H1 (cell line): ENCODE data around the gene ACAA1. TPM values are rescaled to one million over a fixed set of nuclear protein-coding genes. Genes with fewer than 3 reads are reported as not detected.

Source experiments
- ASH2L ChIP-seq: fragments of 200-600, 300-600 bp; sonication (generic); IDR thresholded peaks from one replicate; pipeline ENCODE4 v1.7.1; 2017; ENCODE audit warnings: low read length
- CHD7 ChIP-seq: fragments of 300-600 bp; sonication (generic); IDR thresholded peaks from 2 replicates; pipeline ENCODE4 v1.7.1; 2012; ENCODE audit warnings: low read length, moderate library complexity, mild to moderate bottlenecking, inconsistent platforms; ENCODE audit not compliant: insufficient replicate concordance
- E2F6 ChIP-seq: IDR thresholded peaks from 2 replicates; pipeline ENCODE4 v1.6.1; 2012; ENCODE audit warnings: inconsistent platforms
- HDAC6 ChIP-seq: IDR thresholded peaks from one replicate; pipeline ENCODE4 v1.7.1; 2012; ENCODE audit warnings: low read depth, mild to moderate bottlenecking, inconsistent platforms, low read length, moderate library complexity
- POU5F1 ChIP-seq: IDR thresholded peaks from 2 replicates; pipeline ENCODE4 v1.6.1; 2011; ENCODE audit warnings: low read depth, mild to moderate bottlenecking, low read length, moderate library complexity
- RBBP5 ChIP-seq: IDR thresholded peaks from 2 replicates; pipeline ENCODE4 v1.7.1; 2012; ENCODE audit warnings: low read depth, mild to moderate bottlenecking, inconsistent platforms, low read length, moderate library complexity, borderline replicate concordance
- RFX5 ChIP-seq: IDR thresholded peaks from 2 replicates; pipeline ENCODE4 v1.6.1; 2011; ENCODE audit warnings: low read depth, low read length, improper control_type of control experiment, borderline replicate concordance
- RXRA ChIP-seq: IDR thresholded peaks from 2 replicates; pipeline ENCODE4 v1.6.1; 2011; ENCODE audit warnings: low read depth, mild to moderate bottlenecking, low read length, moderate library complexity; ENCODE audit not compliant: insufficient read depth
- SP4 ChIP-seq: IDR thresholded peaks from 2 replicates; pipeline ENCODE4 v1.6.1; 2012; ENCODE audit warnings: low read length, inconsistent platforms
- YY1 ChIP-seq: IDR thresholded peaks from 2 replicates; pipeline ENCODE4 v1.6.1; 2011; ENCODE audit warnings: low read depth, mild to moderate bottlenecking, low read length
- polyA plus RNA-seq, 7 experiments: library from polyadenylated mRNA; depleted of rRNA in 3 of 7; stranded (reverse) in 5 of 7; unstranded in 2 of 7; fragments of >200 nt in 5 of 7; fragments of 200-250 nt in 2 of 7; gene quantifications; 1 replicate in 5 of 7; 2 replicates in 1 of 7; 4 replicates in 1 of 7; pipeline versions ENCODE4 v1.2.1 to v1.2.3, GENCODE V29; 2011 to 2013; ENCODE audit warnings: missing spikeins in 2 of 7, mixed read lengths in 2 of 7
- total RNA-seq: library from RNA; stranded (reverse); fragmentation: NEBNext Ultra II Directional; extraction: Animal tissue kit (Norgen Biotek cat#: 25700); gene quantifications from 2 replicates; pipeline ENCODE4 v1.2.1, GENCODE V29; 2021

Gene ACAA1
- total and polyA plus RNA-seq, 2 of the 8 experiments (the other 6 are each of a cell fraction or from before 2014, with no cell fraction given) = 23.1 to 34.8 TPM

- no peak for TF ChIP-seq CHD7
- TF ChIP-seq RBBP5 = no peak
- no peak for TF ChIP-seq SP4
- no peak for TF ChIP-seq RFX5
- TF ChIP-seq YY1 = no peak
- TF ChIP-seq ASH2L = no peak
- TF ChIP-seq RXRA = no peak
- TF ChIP-seq E2F6 = peak; percentile 33; the same call in 1 of the 2 replicates
- TF ChIP-seq POU5F1 = no peak
- no peak for TF ChIP-seq HDAC6
Measured at GRCh38 chr3:38137615-38138348, 855 bp upstream of the ACAA1 start (continued).
